GM04504 (cell line): Measurements from ENCODE around the gene CCDC68.

Experiments used
- DNase-seq: peaks from one replicate; pipeline ENCODE4 v3.0.0-alpha.2; 2012; ENCODE audit warnings: low read depth

The CCDC68 gene

GRCh38 chr18:54960197-54960596 lies 936 bp upstream of the CCDC68 start:
- DNase-seq = no peak

GRCh38 chr18:54957996-54958395 lies 1.3 kb downstream of the CCDC68 start:
- no peak for DNase-seq

- no peak for DNase-seq
Measured at GRCh38 chr18:54957296-54957832, 1.9 kb downstream of the CCDC68 start.

DNA sequence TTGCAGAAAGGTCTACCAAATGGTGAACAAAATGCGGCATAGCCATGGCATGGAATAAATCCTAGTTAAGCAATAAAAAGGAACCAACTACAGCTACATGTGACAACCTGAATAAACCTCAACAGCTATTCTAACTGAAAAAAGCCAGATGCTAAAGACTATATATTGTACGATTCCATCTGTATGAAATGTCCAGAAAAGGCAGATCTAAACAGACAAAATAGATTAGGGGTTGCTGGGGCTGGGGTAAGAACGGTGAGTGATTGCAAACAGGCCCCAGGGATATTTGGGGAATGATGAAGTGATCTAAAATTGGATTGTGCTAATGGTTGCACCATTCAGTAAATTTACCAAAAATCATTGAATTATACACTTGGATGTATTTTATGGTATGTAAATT lies 2.8 kb downstream of the CCDC68 start:
- no peak for DNase-seq

GRCh38 chr18:54952026-54952425 lies 7.2 kb downstream of the CCDC68 start:
- DNase-seq = no peak

DNA sequence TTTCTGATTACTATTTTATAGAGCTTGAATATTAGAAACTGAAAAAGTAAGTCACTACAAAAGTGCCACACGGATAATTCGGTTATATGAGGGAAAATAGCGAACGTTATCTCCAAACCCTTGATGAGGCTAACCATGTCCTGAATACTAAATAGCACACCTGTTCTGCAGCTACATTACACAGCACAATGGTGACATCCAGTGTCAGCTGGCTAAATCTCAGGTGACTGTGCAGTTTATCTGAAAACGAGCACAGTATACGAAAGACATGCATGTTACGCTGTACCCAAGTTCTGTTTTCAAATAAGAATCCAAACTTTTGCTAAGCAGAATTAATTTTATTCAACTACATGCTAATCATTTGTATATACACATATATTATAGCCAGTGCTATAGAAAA lies 9.0 kb downstream of the CCDC68 start:
- DNase-seq = no peak

GRCh38 chr18:54949588-54949987 lies 9.7 kb downstream of the CCDC68 start:
- DNase-seq = no peak

DNA sequence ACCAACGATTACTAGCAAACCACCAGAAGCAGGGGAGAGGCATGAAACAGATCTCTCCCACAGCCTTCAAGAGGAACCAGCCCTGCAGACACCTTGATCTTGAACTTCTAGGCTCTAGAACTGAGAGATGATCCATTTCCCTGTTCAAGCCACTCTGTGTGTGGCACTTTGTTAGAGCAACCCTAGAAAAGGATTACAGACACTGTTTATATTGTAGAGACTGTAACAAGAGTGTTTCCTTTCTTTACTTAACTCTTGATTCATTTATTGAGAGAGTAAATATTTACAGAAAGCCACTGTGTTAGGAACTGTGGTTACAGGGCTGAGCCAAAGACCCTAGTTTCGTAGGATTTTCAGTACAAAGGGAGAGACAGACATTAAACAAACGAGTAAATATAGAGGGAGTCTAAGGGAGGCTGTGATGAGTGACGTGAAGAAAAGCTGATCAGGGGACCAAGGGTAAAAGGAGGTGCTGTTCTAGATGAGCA lies 10.9 kb downstream of the CCDC68 start:
- no peak for DNase-seq

DNA sequence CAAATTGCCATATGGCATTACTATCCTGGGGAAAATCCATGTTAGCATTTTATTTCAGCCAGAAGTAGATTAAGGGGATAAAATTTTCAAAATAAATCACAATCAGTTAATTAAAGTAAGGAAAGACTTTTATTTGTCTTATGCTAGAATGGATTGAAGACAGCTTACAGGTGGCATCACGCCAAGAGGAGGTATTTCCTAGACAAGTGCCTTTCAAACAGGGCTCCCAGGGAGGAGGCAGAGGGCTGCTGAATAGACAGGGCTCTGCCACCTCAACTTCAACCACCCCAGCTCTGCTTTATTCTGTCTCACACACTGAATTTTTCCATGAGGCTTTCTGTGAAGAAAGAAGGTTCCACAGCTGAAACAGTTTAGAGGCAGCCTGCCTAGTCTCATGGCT lies 12.2 kb downstream of the CCDC68 start:
- DNase-seq = no peak

GRCh38 chr18:54946149-54946581 lies 13.1 kb downstream of the CCDC68 start:
- no peak for DNase-seq

- DNase-seq = no peak
Measured at GRCh38 chr18:54945576-54946125, 13.6 kb downstream of the CCDC68 start.

DNA sequence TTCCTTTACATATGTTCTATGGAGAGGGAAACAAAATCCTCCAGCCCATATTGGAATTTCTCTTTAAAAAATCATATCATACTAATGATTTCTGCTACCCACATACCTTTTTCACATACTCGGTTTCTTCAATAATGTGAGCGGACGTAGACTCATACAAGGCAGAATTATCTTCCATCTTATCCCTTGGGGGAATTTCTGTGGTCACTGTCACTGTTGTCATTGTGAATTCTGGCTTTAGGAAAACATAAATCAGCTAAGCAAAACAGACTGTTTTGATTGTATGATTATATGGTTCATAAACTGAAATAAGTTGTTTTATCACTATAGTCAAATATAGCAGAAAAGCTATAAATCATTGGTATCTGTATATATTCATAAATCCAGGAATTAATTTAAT lies 16.7 kb downstream of the CCDC68 start:
- DNase-seq = no peak

- no peak for DNase-seq
Measured at GRCh38 chr18:54942144-54942543, 17.1 kb downstream of the CCDC68 start.

DNA sequence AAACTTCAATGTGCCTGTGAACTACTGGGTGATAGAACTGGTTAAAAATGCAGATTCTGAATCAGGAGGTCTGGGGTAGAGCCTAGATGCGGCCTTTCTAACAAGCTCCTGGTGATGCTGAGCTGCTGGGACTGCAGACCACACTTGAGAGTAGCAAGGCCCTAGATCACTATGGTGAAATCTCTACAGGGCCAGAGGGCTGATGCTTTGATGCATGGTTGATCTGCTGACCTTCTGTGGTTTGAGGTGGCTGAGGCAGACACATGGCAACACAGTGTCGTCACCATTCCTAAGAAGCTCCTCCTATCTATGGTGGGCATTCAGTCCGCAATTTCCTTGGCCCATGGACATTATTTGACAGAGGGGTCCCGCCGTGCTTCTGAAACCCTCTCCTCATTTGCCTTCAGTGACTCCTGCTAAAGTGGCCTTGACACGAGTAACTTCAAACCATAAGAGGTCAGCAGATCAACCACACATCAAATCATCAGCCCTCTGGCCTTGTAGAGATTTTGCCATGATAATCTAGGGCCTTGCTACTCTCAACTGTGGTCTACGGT lies 19.8 kb downstream of the CCDC68 start:
- DNase-seq = no peak

DNA sequence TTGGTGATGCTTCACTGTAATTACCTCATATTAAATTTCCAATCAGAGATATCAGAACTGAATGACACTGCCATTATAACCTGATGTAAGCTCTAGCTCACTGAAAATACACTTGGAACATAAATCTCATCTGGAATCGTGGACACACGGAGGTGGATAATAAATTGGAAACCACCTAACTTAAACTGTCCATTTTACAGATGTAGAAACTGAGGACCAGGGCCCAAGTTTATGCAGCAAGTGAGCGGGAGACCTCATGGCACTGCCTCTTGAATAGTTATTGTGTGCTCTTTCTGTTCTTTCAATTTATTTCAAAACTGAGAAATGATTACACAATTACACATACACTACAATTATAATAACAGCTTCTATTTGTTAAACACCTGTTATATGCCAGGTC lies 20.8 kb downstream of the CCDC68 start:
- no peak for DNase-seq

DNA sequence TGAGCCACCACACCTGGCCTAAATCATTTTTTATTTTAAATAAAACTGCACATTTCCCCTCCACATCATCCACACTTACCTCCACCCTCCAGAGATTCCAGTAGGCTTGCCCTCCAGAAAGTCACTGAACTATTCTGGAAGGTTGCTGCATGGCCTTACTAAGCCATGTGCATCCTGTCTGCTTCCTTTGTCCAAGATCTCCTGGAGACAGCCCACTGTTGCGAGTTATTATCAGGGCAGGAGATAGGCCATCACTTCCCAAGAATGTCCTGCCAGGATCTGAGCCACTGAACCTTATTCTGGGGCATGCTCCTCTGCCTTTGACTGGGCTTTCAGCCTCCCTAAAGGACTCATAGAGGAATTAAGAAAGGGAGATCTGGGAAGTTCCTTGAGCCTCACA lies 26.8 kb downstream of the CCDC68 start:
- DNase-seq = no peak

- DNase-seq = no peak
Measured at GRCh38 chr18:54931152-54931551, 28.1 kb downstream of the CCDC68 start.

GRCh38 chr18:54928236-54928635 lies 31.0 kb downstream of the CCDC68 start:
- DNase-seq = no peak

GRCh38 chr18:54926593-54927325 lies 32.5 kb downstream of the CCDC68 start:
- DNase-seq = no peak

- DNase-seq = no peak
Measured at GRCh38 chr18:54924948-54925347, 34.3 kb downstream of the CCDC68 start.

DNA sequence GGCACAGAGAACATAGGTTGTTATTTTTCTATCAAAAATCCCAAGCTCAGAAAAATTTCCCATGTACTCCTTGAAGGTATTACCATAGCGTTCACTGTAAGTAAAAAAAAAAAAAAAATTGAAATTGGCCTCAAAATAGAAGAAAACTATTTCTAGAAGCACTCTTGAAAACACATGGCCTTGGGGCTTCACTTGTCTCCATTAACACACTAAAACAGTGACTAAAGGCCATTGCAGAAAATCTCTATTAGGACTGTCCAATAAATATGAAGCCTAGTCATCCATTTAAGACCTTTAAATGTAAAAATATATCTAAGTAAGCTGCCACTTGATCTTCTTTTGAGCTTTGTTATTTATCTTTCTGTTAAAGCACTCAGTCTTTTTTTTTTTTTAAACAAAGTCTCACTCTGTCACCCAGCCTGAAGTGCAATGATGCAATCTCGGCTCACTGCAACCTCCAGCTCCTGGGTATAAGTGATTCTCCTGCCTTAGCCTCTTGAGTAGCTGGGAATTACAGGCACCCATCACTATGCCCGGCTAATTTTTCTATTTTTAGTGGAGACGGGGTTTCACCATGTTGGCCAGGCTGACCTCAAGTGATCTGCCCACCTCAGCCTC lies 35.8 kb downstream of the CCDC68 start:
- no peak for DNase-seq

DNA sequence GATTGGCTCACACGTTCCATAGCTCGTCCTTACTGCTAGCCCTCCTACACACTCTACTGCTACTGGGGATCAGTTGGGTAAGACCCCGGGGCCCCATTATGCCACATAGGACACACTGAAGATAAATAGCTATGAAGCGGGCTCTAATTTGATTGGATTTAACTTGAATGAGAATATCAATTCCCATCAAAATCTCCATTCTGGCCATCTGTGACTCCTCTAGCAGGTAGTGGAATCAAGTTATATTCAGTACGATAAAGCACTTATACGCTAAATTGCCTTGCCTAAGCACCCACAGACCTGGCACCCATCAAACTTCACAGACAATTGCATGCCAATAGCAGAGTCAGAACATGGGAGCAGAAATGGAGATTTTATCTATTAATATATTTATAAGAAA lies 39.8 kb downstream of the CCDC68 start:
- DNase-seq = no peak

GRCh38 chr18:54918060-54918459 lies 41.2 kb downstream of the CCDC68 start:
- no peak for DNase-seq
